ENCODE data around the gene KBTBD2.
"Not testable (repeated sequence)": the region's sequence is repeated elsewhere in the genome, so short reads cannot be mapped to it uniquely, and the experiment has no call there.

The KBTBD2 gene

DNA sequence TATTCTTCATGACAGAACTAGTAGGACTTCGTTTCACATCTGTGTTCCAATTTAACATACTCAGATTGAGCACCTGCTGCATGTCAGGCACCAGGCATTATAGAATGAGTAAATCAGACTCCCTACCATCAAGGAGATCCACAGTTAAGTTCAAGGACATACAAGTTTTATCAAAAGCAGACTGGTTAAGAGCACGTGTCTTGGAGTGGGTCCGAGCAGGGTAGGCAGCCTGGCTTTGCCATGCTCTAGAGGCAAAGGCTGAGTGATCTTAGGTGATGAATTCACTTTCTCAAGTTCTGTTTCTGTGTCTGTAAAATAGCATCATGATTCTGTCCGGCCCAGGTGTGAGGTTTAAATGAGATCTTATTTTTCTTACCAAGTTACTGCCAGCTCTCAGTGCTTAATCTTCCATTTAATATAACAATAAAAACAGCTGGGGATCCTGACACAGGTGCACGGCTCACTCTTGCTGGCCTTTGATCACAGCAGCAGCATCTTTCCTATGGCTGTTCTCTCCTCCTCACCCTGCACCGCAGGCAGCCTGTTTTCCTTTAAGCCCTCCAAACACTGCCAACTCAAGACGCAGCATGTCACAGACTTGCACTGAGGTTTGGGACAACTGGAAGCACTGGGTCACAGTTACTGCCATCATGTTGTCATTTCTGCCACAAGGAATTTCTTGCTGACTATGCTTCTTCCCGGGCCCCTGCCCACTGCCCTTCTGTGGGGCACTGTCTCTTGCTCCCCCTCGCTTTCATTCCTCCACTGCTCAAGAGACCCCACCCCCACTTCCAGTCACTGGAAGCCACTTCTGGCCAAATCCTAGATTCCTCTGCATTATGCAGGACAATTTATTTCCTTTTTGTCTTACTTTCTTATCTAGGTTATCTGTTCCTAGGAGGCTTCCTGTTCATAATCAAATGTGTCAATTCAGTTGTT is 35.5 kb downstream of the KBTBD2 start:
- not testable (repeated sequence) for DNase-seq (ENCODE audit: low spot score)

DNA sequence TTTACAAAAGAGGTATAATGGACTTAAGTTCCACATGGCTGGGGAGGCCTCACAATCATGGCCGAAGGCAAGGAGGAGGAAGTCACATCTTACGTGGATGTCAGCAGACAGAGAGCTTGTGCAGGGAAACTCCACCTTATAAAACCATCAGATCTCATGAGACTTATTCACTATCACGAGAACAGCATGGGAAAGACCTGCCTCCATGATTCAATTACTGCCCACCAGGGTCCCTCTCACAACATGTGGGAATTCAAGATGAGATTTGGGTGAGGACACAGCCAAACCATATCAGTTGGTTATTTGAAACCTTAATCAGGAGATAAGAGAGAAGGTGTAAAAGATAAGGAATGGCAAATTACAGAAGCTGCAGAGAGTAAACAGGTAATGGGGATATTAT is 40.9 kb downstream of the KBTBD2 start:
- not testable (repeated sequence) for DNase-seq (ENCODE audit: low spot score)

DNA sequence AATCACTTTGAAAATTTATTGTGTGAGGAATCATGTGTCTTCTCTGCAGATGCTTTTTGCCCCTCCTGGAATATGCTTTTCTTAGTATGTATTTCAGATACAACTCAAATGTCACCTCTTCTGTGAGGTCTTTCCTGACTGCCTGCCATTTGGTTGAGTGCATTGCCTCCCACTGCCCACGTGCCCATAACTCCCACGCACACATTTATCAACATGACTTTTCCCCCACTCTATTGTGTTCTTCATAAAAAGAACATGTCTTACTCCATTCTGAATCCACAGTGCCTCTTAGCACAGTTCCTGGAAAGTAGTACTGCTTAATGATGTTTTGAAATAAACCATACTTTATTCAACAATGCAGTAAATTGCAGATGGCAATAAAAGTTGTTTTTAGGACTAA is 42.9 kb downstream of the KBTBD2 start:
- DNase-seq (ENCODE audit: low spot score) = not testable (repeated sequence)

DNA sequence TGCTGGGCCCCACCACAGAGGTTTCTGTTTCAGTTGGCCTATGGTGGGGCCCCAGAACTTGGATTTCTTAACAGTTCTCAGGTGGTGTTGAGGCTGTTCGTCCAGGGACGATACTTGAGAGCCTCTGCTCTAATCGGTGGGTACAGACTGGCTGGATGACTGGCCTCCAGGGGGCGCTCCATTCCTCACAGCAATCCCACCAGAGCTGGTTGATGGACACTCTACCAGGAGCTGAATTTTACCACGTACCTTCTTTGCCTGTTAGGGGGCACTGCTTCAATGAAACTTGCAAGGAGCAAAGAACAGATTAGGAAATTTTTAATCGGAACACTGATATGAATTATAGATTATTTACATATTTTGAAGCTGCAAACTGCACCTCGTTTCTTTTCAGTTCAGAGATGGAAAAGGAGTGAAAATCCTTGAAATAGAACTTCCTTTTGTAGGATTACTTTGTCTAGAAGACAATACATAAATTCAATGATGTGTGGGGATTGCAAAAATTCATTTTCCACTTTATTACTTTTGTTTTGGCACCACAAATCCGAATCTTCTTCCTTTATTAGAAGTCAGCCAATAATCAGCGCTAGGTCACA is 44.8 kb downstream of the KBTBD2 start:
- DNase-seq (ENCODE audit: low spot score) = peak; percentile 79

DNA sequence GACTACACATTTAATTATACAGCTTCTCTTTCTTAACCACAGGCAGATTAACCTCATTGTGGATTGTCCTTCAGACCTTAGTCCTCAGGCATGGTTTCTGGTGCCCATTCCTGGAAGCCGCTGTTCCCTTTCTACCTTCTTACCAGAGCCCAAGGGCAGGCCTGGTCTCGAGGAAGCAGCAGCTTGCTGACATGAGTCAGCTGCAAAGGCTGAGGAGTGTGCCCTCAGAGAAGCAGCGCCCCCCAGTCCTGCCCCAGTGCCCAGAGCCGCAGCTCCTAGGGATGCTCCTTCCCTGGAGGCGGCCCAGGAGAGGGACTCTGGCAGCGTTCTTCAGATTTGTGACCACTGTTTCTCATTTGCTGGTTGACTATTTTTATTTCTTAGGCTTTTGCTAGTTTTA is 46.8 kb downstream of the KBTBD2 start:
- not testable (repeated sequence) for DNase-seq (ENCODE audit: low spot score)

DNA sequence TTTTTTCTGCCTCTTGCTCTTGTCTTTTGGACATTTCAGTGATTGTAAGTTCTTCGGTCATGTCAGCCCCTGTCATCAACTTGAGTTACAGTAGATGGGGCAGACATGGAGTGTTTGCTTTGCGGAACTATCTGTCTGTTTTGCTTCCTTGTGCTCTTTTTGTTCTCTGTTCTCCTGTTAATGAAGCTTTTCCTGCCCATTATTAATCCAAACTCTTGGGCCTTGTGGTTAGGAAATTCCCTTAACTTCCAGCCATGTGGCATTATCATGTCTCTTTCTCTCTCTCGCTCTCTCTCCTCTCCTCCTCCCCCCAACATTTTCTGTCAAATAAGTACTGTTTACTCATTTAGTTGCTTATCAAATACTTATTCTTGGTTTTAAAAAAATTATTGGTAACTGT is 47.8 kb downstream of the KBTBD2 start:
- DNase-seq (ENCODE audit: low spot score) = not testable (repeated sequence)

DNA sequence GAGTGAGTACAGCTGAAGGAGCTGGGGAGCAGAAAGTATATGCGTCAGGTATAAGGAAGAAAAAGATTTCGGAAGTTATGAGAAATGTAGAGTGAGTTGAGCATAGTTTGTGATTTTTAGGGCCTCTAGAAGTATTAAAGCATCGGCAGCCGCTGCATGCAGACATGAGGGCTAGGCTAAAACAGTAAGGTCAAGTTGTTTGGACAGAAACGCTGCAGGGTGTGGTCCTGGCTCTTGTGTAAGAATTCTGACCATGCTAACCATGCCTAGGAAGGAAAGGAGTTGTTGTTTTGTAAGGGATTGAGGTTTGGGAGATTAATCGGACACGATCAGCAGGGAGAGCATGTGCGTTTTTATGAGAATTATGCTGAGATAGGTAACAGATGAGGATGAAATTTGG is 51.7 kb downstream of the KBTBD2 start:
- DNase-seq (ENCODE audit: low spot score) = not testable (repeated sequence)

DNA sequence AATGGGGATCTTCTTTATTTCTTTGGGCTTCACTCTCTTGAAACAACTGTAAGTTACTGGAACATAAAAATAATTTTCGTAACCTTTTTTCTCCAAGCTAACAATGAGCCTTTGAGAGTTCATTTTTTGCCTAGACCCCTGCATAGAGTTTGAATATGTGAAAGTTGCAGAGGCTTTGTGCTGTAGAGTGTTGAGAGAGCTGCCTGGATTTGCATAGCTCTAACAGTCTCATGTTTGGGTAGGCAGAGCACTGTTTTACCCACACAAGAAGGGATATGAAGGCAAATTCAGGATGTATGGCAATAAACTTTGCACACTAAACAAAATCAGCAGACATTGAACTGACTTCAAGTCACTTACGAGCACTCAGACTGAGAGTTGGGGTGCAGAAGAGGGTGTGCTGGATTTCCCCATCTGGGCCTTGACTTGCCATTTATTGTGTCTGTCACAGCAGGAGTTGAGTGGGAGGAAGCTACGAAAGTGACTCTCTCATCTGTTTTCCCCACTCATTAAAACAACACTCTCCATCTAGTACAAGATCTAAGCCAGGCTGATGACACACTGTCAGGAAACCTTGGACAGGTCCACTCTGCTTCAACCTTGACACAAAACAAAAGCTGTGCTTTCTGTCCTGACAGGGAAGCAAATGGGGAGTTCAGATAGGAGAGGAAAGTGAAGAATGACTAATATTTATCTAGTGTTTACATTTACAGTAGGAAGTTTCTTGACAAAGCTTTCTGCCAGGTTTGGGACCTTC is 62.4 kb downstream of the KBTBD2 start:
- DNase-seq (ENCODE audit: low spot score) = not testable (repeated sequence)

All from left forelimb (tissue), 1 donor.